GM21529 (cell line): ENCODE data around the gene CLEC4G.

ENCODE experiments used
- ATAC-seq: cut with Tn5 transposase; IDR thresholded peaks from one replicate; pipeline ENCODE4 v1.9.1; 2021; ENCODE audit not compliant: unreplicated experiment

CLEC4G gene

DNA sequence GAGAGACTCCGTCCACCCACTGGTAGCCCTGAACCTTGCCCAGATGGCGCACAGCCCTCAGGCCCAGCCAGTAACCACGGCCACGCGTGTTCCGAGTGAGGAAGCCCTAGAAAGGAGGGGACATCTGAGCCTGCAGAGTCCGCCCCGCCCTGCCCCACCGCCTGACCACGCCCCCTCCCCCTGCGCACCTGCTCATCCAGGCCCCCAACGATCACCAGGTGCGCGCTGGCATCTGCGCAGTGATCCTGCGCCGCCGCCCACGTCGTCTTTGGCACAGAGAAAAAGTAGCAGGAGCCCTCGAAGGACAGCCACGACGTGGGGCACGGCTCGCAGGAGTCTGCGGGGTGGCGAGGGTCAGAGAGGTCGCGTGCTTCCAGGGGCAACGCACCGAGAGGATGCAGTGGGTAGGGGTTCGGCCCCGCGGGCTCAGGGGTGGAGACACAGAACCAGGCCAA, 2.1 kb downstream of the CLEC4G start:
- no peak for ATAC-seq

DNA sequence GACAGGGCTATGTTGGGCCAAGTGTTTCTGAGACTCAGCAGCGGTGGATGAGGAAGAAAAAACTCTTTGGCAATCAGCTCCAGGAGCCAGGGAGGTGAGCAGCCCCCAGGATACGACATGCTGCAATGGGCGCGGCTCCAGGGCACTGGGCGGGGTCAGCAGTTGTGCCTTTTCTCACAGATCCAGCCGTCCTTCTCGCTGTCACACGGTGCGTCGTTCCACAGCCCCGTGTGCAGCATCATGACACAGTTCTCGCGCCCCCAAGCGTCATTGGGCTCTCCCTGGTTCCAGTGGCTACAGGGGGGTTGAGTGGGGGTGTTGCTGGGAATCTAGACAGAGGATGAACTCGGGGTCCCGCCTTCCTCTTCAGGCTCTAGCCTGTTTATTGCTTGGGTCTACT, 2.7 kb downstream of the CLEC4G start:
- no peak for ATAC-seq

DNA sequence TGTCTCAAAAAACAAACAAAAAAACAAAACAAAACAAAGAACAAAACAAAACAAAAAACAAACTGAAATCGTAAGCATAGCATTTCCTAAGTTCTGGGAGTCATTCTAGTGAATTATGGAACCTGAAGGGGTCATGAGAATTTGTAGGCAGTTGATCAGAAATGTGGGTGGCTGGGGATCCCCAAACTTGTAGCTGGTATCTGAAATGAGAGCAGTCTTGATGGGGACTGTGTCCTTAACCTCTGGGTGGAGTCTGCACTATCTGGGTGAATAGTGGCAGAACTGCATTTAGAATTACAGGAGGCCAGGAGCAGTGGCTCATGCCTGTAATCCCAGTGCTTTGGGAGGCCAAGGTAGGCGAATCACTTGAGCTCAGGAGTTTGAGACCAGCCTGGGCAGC, 6.1 kb downstream of the CLEC4G start:
- no peak for ATAC-seq

DNA sequence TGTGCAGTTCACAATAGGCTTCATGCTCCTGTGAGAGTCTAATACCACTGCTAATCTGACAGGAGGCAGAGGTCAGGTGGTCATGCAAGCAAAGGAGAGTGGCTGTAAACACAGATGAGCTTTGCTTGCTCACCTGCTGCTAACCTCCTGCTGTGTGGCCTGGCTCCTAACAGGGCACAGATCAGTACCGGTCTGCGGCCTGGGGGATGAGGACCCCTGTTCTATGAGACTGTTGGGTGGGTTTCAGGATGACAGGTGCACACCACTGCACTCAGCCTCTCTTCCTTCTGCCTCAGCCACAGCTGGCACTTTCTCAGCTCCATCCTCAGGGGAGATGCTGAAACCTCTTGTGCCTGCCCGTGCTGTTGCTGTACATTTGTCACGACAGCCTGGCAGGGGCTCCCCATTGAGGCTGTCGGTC, 9.7 kb downstream of the CLEC4G start:
- peak; percentile 51 for ATAC-seq

DNA sequence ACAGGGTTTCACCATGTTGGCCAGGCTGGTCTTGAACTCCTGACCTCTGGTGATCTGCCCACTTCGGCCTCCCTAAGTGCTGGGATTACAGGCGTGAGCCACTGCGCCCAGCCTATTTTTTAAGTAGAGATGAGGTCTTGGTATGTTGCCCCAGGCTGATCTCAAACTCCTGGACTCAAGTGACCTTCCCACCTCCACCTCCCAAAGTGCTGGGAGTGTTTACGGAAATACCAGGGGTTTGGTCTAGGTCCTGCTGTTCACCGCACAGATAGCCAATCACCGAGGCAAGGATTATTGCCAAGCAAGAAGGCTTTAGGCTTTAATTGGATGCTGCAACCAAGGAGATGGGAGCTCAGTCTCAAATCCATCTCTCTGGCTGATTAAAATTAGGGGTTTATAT, 11.6 kb downstream of the CLEC4G start:
- ATAC-seq = no peak

DNA sequence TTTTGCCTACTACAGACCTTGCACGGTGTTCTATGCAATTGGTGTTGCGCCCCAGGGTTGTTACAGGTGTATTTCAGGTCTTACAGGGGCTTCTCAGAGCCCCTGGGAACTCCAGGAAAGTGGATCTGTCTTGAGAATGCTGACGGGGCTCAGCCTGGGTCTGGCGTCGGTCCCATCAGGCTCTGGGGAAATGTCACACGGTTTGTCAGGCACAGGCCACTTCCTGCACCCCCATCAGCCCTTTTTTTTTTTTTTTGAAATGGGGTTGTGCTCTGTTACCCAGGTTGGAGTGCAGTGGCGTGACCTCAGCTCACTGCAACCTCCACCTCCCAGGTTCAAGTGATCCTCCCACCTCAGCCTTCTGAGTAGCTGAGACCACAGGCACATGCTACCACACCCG, 13.2 kb downstream of the CLEC4G start:
- no peak for ATAC-seq

DNA sequence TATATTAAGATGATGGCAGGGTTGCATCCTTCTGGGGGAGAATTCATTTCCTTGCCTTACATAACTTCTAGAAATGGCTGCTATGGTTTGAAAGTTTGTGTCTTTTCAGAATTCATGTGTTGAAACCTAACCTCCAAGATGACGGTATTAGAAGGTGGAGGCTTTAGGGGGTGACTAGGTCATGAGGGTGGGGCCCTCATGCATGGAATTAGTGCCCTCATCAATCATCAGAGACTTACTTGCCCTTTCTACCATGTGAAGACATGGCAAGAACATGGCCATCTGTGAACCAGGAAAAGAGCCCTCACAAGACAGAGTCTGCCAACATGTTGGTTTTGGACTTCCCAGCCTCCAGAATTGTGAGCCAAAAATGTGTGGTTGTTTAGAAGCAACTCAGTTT, 15.1 kb downstream of the CLEC4G start:
- ATAC-seq = no peak

DNA sequence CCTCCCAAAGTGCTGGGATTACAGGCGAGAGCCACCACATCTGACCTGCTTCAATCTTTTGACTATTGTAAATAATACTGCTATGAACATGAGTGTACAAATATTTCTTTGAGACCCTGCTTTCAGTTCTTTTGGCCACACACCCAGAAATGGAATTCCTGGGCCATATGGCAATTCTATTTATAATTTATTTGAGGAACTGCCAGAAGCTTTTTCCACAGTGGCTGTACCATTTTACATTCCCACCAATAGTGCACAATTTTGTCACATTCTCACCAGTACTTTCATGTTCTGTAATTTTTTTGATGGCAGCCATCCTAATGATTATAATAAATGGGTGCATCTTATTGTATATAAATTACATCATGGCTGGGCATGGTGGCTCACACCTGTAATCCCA, 16.2 kb downstream of the CLEC4G start:
- ATAC-seq = no peak

DNA sequence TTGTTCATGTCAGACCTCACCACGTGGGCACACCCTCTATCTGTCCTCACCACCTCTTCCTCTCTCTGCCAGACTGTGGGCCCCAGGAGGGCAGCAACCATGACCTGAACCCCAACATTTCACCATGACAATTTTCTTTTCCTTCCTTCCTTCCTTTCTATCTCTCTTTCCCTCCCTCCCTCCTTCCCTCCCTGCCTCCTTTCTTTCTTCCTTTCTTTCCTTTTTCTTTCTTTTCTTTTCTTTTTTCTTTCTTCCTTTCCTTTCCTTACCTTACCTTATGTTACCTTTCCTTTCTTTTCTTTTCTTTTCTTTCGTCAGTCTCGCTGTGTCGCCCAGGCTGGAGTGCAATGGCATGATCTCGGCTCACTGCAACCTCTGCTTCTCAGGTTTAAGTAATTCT, 21.3 kb downstream of the CLEC4G start:
- ATAC-seq = no peak

DNA sequence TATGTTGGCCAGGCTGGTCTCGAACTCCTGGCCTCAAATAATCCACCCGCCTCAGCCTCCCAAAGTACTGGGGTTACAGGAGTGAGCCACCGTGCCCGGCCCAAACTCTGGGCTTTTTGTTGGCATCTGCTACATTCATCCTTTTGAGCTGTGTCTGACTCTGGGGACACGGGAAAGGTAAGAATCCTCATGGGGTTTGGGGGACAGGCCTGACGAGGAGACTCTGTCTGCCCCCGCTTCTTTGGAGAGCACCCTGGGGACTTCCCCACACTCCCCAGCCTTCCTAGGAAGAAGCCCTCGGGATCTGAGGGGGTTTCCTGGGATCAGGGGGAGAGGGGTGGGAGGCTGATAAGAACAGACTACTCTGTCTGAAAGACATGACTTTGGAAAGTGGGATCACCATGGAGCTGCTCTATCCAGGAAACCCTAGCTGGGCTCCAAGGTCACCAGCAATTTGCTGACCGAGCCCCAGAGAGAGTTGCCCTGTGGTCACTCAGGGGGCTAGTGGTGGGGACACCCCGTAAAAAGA, 21.9 kb downstream of the CLEC4G start:
- ATAC-seq = no peak

DNA sequence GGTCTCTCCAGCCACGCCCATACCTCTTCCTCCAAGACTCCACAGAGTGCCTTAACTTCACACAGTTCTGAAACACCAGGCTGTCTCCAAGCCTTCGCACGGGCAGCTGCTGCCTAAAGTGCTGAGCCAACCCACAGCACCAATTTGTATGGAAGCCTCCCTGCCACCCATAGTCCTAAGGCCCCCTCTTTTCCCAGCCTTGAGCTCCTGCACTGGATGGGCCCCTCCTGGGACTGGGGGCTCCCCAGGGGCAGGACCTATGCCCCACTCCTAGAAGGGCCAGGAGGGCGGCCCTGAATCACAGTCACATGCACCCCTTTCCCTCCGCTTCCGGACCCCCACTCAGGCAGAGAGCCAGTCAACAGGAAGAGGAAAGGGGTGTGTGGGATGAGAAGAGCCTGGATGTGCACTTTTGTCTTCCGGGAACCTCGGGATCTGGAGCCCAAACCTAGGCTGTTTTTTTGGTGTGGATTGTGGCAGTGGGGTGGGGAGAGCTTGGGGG, 24.9 kb downstream of the CLEC4G start:
- no peak for ATAC-seq

DNA sequence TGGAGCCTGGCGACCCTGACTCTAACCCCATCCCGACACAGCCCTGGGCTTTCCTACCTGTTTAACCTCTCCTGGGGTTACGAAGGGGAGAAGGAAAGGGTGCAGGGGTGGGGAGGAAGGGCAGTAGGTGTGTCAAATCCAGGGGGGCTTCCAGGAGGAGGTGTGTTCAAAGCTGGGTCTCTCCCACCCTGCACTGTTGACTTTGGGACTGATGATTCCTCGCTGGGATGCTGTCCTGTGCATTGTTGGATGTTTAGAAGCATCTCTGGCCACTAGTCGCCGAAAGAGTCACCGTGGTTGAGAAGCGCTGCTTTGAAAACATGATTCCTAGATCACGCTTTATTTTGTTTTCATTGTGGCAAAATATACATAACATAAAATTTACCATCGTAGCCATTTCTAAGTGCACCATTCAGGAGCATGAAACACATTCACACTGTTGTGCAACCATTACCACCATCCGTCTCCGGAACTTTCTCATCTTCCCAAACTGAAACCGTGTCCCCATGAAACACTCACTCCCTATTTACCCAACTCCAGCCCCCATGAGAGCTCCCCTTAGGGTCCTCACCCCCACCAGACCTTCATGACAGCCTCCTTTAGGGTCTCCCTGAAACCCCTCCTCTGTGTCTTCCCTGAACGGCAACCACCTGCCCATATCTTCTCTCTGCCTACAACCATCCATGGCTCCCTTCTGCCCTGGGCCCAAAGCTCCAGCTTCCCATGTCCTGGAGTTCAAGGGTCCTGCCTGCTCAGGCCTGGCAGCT, 25.5 kb downstream of the CLEC4G start:
- ATAC-seq = no peak

DNA sequence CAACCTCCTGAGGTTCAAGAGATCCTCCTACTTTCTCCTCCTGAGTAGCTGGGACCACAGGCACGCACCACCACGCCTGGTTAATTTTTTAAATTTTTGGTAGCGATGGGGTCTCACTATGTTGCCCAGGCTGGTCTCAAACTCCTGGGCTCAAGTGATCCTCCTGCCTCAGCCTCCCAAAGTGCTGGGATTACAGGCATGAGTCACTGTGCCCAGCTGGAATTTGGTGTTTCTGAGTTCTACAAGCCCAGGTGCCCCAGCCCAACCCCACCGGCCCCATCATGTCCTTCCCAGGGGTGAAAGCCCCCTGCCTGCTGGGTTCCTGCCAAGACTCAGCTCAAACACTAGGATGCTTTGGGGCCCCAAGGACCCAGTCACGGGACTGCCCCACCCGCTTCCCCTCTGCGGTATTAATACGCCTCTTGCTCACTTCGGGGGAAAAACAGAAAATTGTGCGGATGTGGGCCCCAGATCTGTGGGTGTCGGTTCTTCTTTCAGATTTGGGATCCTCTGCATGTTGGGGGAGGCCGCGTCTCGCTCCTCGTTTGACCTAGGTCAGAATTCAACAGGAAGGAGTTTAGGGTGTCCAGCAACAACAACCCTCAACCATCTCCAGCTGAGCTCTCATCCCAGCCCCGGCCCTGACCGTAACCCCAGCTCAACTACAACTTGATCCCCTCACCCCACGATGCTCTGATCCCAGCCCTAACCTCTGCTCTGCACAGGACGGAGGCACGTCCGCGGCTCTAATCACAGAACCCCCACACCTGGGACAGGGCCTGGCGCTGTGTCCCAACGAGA, 26.3 kb downstream of the CLEC4G start:
- ATAC-seq = peak; percentile 44

DNA sequence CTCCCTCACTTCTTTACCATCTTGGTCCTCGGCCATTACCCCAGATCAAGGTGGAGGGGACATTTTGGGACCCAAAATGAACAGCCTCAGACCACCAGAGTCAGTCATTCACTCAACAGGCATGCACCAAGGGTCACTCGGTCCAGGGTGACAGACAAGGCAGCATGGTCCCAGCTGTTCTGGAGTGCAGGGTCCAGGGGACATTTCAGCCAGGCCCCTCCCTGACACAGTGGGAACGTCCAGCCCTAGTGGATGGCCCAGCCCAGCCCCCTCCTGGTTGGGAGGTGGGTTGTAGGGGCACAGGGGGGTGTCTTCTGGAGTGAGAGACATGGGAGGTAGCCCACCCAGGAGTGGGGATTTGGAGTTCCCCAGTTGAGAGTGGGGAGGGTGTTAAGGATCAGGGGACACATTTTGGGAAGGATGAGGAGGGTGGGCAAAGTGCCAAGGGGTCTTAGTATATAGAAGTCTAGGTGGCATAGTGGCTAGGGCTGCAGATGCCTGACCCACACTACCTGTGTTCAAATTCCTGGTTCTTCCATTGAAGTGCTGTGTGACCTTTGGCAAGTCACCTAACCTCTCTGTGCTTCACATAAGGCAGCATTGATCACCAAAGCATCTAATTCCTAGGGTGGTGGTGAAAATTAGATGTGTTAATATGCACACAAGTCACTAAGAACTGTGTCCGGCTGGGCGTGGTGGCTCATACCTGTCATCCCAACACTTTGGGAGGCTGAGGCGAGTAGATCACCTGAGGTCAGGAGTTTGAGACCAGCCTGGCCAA, 27.4 kb downstream of the CLEC4G start:
- no peak for ATAC-seq

DNA sequence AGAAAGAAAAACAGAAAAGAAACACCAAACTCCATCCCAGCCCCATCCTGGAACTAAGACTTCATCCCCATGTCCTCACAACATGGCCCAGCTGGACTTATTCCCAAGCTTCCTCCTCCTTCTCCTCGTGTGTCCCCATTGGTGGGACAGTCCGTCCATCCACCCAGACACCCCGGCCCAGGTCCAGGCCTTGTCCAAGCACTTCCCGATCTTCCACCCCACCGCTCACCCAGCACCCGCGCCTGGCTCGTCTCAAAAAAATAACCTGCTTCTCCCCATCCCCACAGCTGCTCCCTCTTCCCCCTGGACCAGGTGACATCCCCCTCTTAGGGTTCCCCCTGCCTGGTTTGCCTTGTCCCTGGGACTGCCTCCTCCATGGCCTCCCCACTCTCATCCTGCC, 28.6 kb downstream of the CLEC4G start:
- ATAC-seq = no peak

DNA sequence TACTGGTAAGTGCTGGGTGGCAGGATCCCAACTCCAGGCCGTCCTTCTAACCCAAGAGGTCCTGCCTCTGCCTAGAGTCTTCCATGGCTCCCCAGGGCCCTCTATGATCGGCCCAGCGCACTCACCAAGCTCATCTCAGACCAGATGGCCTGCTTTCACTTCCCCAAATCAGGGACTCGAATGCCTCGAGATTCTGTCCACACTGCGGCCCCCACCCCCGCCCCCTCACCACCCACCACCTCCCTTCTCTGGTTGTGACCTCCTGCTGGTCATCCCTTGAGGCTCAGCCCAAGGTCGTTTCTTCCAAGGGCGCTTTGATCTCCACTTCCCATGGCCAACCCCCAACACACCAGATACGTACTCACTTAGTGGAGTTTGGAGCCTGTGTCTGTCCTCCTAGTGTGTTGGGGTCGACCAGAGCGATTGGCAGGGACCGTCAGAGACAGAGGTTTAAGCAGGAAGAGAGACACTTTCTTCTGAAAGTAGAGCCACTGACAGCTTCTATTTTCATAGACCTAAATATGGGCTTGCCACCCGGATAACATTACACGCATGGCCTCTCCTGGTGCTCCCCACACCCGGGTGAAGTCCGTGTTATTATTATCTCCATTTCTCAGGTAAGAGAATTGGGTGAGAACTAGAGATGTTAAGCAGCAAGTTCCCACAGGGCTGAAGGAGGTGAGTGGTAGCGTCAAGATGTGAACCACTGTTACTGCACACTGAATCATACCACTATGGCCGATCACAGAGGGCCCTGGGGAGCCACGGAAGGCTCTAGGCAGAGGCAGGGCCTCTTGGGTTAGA, 30.1 kb downstream of the CLEC4G start, which contains the start of gene FCER2:
Gene FCER2, minus strand, starts transcription at position 478 of the 804 bp plus-strand sequence. CDS start 2,371 bp downstream, outside the sequence.
- ATAC-seq = peak; percentile 47

DNA sequence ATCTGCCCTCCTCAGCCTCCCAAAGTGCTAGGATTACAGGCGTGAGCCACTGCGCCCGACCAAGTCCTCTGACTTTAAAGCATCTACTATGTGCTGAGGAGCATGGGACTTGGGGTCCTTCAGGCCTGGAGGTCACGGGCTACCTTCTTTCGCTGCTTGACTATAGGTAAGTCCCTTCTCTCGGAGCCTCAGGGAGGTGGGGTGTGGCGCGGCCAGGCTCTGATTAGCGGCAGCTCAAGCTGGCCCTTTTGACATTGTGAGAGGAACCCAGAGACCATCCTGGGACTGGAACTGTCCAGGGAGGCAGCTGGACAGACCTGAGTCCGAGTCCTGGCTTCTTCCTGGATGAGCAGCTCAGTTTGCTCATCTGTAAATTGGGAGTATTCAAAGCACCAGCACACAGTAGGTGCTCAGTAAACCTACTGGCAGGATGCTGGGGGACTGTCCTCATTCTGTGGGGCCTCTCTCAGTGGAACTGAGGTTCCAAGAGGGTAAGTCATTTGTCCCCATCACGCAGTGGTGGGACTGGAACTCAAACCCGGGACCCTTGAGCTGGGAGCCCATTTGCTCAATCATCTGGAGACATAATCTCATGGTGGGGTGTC, 30.8 kb downstream of the CLEC4G start:
- ATAC-seq = no peak

DNA sequence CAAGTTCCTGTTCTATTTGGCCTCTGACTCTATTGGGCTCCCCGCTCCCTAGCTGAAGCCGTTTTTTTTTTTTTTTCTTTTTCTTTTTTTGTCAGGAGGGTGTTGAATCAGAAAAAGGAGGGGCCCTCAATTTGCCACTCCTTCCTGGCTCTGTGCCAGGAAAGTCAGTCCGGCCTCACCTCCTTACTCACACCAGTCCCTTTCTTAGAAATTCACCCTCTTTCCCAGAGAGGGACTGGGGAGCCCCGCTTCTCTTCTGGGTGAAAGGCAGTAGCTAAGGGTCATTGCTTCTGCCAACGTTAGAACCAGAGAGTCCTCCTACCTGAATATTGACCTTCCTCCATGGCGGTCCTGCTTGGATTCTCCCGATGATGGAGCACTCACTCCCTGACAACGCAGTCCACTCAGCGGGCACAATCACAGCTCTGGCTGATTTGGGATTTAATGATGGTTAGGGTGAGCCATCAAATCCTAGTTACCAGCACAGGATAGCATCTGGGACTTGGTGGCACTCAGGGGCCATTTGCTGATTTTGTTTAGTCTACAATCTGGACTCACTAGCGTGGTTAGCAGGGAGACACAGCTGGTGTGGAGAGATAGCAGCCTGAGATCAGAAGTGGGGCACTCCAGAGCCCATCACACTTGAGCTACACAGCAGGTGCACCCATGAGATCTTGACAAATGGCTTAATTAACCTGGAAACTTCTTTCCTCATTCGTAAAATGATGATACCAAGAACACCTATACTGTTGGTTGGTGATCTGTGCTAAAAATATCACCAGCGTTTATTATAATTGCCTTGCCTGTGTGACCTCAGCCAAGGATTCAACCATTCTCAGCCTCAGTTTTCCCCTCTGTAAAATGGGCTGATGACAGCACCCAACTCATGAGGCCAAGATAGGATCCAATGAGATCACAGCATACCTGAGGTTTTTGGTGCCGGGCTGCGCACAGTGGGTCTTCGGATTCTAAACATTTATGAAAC, 32.2 kb downstream of the CLEC4G start:
- ATAC-seq = no peak

DNA sequence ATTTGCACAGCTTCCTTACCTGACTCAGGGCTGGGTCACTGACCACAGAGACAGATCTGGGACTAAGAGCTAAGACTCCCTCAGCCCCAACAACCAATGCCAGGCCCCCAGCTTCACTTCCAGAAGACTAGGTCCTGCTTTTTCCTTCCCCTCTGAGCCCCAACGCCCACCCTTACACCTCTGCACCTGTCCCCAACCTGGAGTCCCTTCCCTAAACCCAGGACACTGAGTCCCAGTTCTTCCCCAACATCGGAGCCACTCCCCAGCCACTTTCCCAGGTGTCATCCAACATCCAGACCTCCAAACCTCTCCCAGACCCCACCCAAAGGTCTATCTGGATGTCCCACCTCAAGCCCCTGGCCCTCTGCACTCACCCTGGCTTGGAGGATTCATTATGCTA, 32.9 kb downstream of the CLEC4G start:
- ATAC-seq = no peak
